ENCODE results near the gene TWIST1. TPM values are rescaled to one million over a fixed set of nuclear protein-coding genes. Genes with fewer than 3 reads are reported as not detected.

TWIST1 gene
- polyA plus RNA-seq, 1 of the 3 experiments (the other 2 are of a cell fraction) = 170 TPM

DNA sequence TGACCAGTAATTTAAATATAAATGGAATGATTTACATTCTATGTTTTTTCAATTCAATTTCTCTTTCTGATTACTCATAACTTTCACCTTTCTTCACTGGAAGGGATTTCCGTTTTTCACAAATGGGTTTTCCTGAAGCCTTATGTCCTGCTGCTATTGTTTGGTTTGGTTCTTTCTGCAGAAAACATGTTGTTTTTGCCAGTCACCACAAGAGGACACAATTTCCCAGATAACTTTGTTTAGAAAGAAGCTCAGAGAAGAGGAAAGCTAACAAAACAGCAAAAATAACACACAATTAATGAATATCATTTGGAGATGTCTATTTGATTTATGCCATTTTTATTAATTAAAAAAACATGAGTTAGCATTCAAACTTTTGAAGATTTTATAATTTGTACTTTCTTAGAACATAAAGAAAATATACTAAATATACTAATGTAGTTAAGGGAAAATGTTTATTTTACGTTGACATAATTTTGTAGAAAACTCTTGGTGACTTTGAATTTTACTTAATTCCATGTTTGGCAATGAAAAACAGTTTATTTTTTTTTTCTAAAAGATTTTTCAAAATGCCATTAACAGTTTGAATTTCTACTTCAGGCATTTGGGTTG is 4.6 kb upstream of the TWIST1 start:
- 48% methylated on average over 2 of the region's 2 CpGs for WGBS (ENCODE audit: low lambda C conversion rate)
- Histone ChIP-seq H3K4me2 (0 out of 2 replicates have a peak overlapping the region, but pooled peaks have one; percentile 6), H3K27ac (ENCODE audit: low read depth in 2 of 2, low read length in 1 of 2) (peak overlapping the region in 1 of 2 experiments; percentile 100; a peak in 2 of 4 replicates), H3K9me3 (no peaks in the 10 kb centered on the region), H3K36me3 (replicated peaks in 1 of 2; ENCODE audit: control insufficient read depth in 1 of 2, insufficient read depth in 2 of 2, low read length in 1 of 2) (no peaks in the 10 kb centered on the region), H3K79me2 (ENCODE audit: insufficient read depth) (peaks cover 32% of the 10 kb centered on the region), H3K27me3 (ENCODE audit: insufficient read depth) (no peaks in the 10 kb centered on the region), H3K9me2 (no peaks in the 10 kb centered on the region), H2AFZ (ENCODE audit: low read depth) (no peak overlapping the region), H4K20me1 (ENCODE audit: insufficient read depth) (no peaks in the 10 kb centered on the region), H3K4me1 (ENCODE audit: control insufficient read depth in 1 of 2, insufficient read depth in 2 of 2, low read depth in 1 of 2, low read length in 1 of 2) (peaks cover 7 to 34% of the 10 kb centered on the region in 2 experiments; a peak in 3 of 4 replicates), H3K4me3 (ENCODE audit: low read depth in 2 of 2, low read length in 1 of 2) (no peak overlapping the region; a peak in 1 of 4 replicates), H3K9ac (no peak overlapping the region), H3F3A (replicated peaks; ENCODE audit: insufficient read depth) (peaks cover 31% of the 10 kb centered on the region)
- ChIA-PET CTCF (interaction anchor here (0.6 to 10.2 kb wide), 52 partner anchors 8 to 1184 kb away, joined by 3 to 92 read pairs (median 4); partner anchors contain the start of gene FERD3L), POLR2A (interaction anchor here (0.8 kb wide), 1 partner anchor 424 kb away, joined by 4 read pairs; no protein-coding TSS in a partner anchor)
- DNase-seq = peak; percentile 54
- TF ChIP-seq EP300 (IDR thresholded peaks at IDR 0.05; ENCODE audit: borderline replicate concordance in 1 of 2, low read depth in 1 of 2, low read length in 1 of 2) (0 out of 4 replicates have a peak, but pooled peaks of 1 of the 2 experiments have one; percentile 6), CHD2 (IDR thresholded peaks at IDR 0.05; ENCODE audit: low read length, partially characterized antibody) (peak; percentile 31), RAD21 (IDR thresholded peaks at IDR 0.05; ENCODE audit: low read length) (peak; percentile 97), RCOR1 (IDR thresholded peaks at IDR 0.05; ENCODE audit: low read length) (peak; percentile 59), RXRA (IDR thresholded peaks at IDR 0.05; ENCODE audit: borderline replicate concordance, low read depth) (no peak), POLR2AphosphoS5 (IDR thresholded peaks at IDR 0.05; ENCODE audit: low read depth, low read length) (peak; percentile 40), GABPA (IDR thresholded peaks at IDR 0.05; ENCODE audit: low read depth) (no peak), ELF1 (IDR thresholded peaks at IDR 0.05) (no peak), TCF12 (IDR thresholded peaks at IDR 0.05) (peak; percentile 15; the same call in 1 of the 2 replicates), SMC3 (IDR thresholded peaks at IDR 0.05; ENCODE audit: low read depth, low read length) (peak; percentile 92), RFX5 (IDR thresholded peaks at IDR 0.05; ENCODE audit: low read length) (peak; percentile 70; the same call in 1 of the 2 replicates), FOXM1 (IDR thresholded peaks at IDR 0.05; ENCODE audit: low read depth) (peak; percentile 48; the same call in 1 of the 2 replicates)
- TF ChIP-seq, protein P1, sequence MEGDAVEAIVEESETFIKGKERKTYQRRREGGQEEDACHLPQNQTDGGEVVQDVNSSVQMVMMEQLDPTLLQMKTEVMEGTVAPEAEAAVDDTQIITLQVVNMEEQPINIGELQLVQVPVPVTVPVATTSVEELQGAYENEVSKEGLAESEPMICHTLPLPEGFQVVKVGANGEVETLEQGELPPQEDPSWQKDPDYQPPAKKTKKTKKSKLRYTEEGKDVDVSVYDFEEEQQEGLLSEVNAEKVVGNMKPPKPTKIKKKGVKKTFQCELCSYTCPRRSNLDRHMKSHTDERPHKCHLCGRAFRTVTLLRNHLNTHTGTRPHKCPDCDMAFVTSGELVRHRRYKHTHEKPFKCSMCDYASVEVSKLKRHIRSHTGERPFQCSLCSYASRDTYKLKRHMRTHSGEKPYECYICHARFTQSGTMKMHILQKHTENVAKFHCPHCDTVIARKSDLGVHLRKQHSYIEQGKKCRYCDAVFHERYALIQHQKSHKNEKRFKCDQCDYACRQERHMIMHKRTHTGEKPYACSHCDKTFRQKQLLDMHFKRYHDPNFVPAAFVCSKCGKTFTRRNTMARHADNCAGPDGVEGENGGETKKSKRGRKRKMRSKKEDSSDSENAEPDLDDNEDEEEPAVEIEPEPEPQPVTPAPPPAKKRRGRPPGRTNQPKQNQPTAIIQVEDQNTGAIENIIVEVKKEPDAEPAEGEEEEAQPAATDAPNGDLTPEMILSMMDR (IDR thresholded peaks at IDR 0.05) = peak; percentile 99
- TF ChIP-seq, protein P2, sequence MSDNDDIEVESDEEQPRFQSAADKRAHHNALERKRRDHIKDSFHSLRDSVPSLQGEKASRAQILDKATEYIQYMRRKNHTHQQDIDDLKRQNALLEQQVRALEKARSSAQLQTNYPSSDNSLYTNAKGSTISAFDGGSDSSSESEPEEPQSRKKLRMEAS (IDR thresholded peaks at IDR 0.05; ENCODE audit: low read depth) = 0 out of 2 replicates have a peak, but pooled peaks have one; percentile 20

All from SK-N-SH (cell line).